WTC11 (cell line): ENCODE results near the gene LRMDA.

Source experiments
- CREB1 ChIP-seq: sonication (generic); formaldehyde crosslinking; IDR thresholded peaks from 2 replicates; pipeline ENCODE4 v1.8.0; 2023; ENCODE audit warnings: mild to moderate bottlenecking, missing genetic modification reagents
- CREM ChIP-seq: sonication (generic); formaldehyde crosslinking; IDR thresholded peaks from 2 replicates; pipeline ENCODE4 v1.8.1; 2022; ENCODE audit warnings: mild to moderate bottlenecking, missing genetic modification reagents, moderate library complexity
- ETV6 ChIP-seq: sonication (generic); formaldehyde crosslinking; IDR thresholded peaks from 2 replicates; pipeline ENCODE4 v1.8.1; 2022; ENCODE audit warnings: mild to moderate bottlenecking, missing genetic modification reagents
- NR2C2 ChIP-seq: sonication (generic); formaldehyde crosslinking; IDR thresholded peaks from 2 replicates; pipeline ENCODE4 v1.8.0; 2022; ENCODE audit warnings: mild to moderate bottlenecking, missing genetic modification reagents
- NR3C1 ChIP-seq: sonication (generic); formaldehyde crosslinking; conservative IDR thresholded peaks from 2 replicates; pipeline ENCODE4 v1.8.1; 2023; ENCODE audit warnings: low read depth, mild to moderate bottlenecking, missing genetic modification reagents
- SP1 ChIP-seq: sonication (generic); formaldehyde crosslinking; conservative IDR thresholded peaks from 2 replicates; pipeline ENCODE4 v1.8.1; 2022; ENCODE audit warnings: missing genetic modification reagents
- TEAD1 ChIP-seq: sonication (generic); formaldehyde crosslinking; IDR thresholded peaks from 2 replicates; pipeline ENCODE4 v1.8.0; 2022; ENCODE audit warnings: mild to moderate bottlenecking, missing genetic modification reagents
- ZNF263 ChIP-seq: sonication (generic); formaldehyde crosslinking; IDR thresholded peaks from 2 replicates; pipeline ENCODE4 v1.8.1; 2022; ENCODE audit warnings: low read depth, mild to moderate bottlenecking, moderate library complexity, missing genetic modification reagents
- TF ChIP-seq, protein P1 (sequence below): fragments of 200-600 bp; IDR thresholded peaks from 2 replicates; pipeline ENCODE4 v1.8.0; 2022; ENCODE audit warnings: antibody characterized with exemption
- TF ChIP-seq, protein P2 (sequence below): sonication (generic); formaldehyde crosslinking; conservative IDR thresholded peaks from 2 replicates; pipeline ENCODE4 v1.8.1; 2023; ENCODE audit warnings: mild to moderate bottlenecking, low read depth, missing genetic modification reagents, moderate library complexity
- TF ChIP-seq, protein P3 (sequence below): sonication (generic); formaldehyde crosslinking; IDR thresholded peaks from 2 replicates; pipeline ENCODE4 v1.8.1; 2023; ENCODE audit warnings: mild to moderate bottlenecking, missing genetic modification reagents, borderline replicate concordance

DNA sequence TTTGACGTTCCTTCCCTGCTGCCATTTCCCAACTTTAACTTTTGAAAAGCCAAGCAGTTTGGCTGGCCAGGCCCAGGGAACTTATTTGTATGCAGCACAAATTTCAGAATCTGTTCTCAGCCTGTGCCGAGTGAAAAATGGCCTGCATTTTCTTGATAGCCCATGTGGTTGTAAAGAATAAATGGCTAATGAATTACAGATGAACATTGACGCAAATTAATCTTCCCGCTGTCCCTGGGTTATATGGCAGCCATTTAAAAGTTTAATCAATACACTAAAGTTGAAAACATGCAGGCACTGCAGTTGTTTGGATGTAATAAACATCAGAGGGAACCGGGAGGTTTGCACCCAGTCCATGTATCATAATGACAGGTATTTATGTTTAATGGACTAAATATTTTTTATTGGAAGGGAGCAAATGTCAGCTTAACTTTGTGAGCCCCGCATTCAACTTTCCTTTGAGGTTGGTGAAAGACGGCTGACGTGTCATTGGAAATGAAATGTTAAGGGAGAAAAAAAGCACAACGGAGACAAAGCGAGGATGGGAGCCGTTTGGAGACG, 1092.4 kb downstream of the LRMDA start:
- TF ChIP-seq, protein P1, sequence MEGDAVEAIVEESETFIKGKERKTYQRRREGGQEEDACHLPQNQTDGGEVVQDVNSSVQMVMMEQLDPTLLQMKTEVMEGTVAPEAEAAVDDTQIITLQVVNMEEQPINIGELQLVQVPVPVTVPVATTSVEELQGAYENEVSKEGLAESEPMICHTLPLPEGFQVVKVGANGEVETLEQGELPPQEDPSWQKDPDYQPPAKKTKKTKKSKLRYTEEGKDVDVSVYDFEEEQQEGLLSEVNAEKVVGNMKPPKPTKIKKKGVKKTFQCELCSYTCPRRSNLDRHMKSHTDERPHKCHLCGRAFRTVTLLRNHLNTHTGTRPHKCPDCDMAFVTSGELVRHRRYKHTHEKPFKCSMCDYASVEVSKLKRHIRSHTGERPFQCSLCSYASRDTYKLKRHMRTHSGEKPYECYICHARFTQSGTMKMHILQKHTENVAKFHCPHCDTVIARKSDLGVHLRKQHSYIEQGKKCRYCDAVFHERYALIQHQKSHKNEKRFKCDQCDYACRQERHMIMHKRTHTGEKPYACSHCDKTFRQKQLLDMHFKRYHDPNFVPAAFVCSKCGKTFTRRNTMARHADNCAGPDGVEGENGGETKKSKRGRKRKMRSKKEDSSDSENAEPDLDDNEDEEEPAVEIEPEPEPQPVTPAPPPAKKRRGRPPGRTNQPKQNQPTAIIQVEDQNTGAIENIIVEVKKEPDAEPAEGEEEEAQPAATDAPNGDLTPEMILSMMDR, result no peak
- TF ChIP-seq CREM, result no peak
- TF ChIP-seq NR2C2 (CRISPR knock-in tag), result no peak
- TF ChIP-seq, protein P2, sequence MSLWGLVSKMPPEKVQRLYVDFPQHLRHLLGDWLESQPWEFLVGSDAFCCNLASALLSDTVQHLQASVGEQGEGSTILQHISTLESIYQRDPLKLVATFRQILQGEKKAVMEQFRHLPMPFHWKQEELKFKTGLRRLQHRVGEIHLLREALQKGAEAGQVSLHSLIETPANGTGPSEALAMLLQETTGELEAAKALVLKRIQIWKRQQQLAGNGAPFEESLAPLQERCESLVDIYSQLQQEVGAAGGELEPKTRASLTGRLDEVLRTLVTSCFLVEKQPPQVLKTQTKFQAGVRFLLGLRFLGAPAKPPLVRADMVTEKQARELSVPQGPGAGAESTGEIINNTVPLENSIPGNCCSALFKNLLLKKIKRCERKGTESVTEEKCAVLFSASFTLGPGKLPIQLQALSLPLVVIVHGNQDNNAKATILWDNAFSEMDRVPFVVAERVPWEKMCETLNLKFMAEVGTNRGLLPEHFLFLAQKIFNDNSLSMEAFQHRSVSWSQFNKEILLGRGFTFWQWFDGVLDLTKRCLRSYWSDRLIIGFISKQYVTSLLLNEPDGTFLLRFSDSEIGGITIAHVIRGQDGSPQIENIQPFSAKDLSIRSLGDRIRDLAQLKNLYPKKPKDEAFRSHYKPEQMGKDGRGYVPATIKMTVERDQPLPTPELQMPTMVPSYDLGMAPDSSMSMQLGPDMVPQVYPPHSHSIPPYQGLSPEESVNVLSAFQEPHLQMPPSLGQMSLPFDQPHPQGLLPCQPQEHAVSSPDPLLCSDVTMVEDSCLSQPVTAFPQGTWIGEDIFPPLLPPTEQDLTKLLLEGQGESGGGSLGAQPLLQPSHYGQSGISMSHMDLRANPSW (CRISPR knock-in tag), result no peak
- TF ChIP-seq ETV6 (CRISPR knock-in tag), result no peak
- no peak for TF ChIP-seq CREB1
- TF ChIP-seq, protein P3, sequence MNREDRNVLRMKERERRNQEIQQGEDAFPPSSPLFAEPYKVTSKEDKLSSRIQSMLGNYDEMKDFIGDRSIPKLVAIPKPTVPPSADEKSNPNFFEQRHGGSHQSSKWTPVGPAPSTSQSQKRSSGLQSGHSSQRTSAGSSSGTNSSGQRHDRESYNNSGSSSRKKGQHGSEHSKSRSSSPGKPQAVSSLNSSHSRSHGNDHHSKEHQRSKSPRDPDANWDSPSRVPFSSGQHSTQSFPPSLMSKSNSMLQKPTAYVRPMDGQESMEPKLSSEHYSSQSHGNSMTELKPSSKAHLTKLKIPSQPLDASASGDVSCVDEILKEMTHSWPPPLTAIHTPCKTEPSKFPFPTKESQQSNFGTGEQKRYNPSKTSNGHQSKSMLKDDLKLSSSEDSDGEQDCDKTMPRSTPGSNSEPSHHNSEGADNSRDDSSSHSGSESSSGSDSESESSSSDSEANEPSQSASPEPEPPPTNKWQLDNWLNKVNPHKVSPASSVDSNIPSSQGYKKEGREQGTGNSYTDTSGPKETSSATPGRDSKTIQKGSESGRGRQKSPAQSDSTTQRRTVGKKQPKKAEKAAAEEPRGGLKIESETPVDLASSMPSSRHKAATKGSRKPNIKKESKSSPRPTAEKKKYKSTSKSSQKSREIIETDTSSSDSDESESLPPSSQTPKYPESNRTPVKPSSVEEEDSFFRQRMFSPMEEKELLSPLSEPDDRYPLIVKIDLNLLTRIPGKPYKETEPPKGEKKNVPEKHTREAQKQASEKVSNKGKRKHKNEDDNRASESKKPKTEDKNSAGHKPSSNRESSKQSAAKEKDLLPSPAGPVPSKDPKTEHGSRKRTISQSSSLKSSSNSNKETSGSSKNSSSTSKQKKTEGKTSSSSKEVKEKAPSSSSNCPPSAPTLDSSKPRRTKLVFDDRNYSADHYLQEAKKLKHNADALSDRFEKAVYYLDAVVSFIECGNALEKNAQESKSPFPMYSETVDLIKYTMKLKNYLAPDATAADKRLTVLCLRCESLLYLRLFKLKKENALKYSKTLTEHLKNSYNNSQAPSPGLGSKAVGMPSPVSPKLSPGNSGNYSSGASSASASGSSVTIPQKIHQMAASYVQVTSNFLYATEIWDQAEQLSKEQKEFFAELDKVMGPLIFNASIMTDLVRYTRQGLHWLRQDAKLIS (CRISPR knock-in tag), result no peak
- no peak for TF ChIP-seq SP1 (CRISPR knock-in tag)
- TF ChIP-seq ZNF263 (CRISPR knock-in tag), result no peak
- no peak for TF ChIP-seq TEAD1 (CRISPR knock-in tag)
- no peak for TF ChIP-seq NR3C1 (CRISPR knock-in tag)
